Motor neuron (in vitro differentiated cells): ENCODE measurements around the gene TAF1D. TPM values are rescaled to one million over a fixed set of nuclear protein-coding genes. Genes with fewer than 3 reads are reported as not detected.

Experiments used
- ATAC-seq, 8 experiments: fragments of 200-7000 bp; cut with Tn5 transposase; replicated peaks in 6 of 8; 2 replicates each; pipeline ENCODE4 v1.8.0; 2021; ENCODE audit warnings: mild to moderate bottlenecking in 8 of 8, moderate library complexity in 8 of 8
- H3K27ac ChIP-seq, 2 donors: fragments of 250-450 bp; sonication (Bioruptor Pico); 2 replicates each; pipeline ENCODE4 v1.9.0; 2021; ENCODE audit warnings: antibody characterized with exemption in 2 of 2, mild to moderate bottlenecking in 2 of 2, moderate library complexity in 1 of 2
- H3K4me1 ChIP-seq, 2 donors: fragments of 250-450 bp; sonication (Bioruptor Pico); replicated peaks in 1 of 2; 2 replicates each; pipeline ENCODE4 v1.6.1; 2021; ENCODE audit warnings: antibody characterized with exemption in 2 of 2, mild to moderate bottlenecking in 2 of 2, moderate library complexity in 1 of 2
- H3K4me3 ChIP-seq, 5 donors: fragments of 250-450 bp; sonication (Bioruptor Pico); 2 replicates each; pipeline ENCODE4 v1.9.0; 2021; ENCODE audit warnings: antibody characterized with exemption in 5 of 5, mild to moderate bottlenecking in 5 of 5, moderate library complexity in 4 of 5
- whole genome bisulfite sequencing, 10 experiments: fragments of 450-650 bp; shearing (Covaris generic); methylation state at CpG; one replicate each; pipeline ENCODE4 v1.0.0; 2022; 5-methylcytosine and 5-hydroxymethylcytosine counted together
- in situ Hi-C, 9 experiments: fragments of 400-800 bp; cut with MboI; loops; one replicate each; pipeline ENCODE4 v1.15.0; 2021; ENCODE audit warnings: low sequenced_read_pairs in 9 of 9, low pct_unique_long_range_greater_than_20kb in 2 of 9; ENCODE audit not compliant: unreplicated experiment in 9 of 9
- total RNA-seq, 8 experiments: library from RNA; unstranded; fragments of 300-600 nt; gene quantifications; 2 replicates each; pipeline versions ENCODE4 v1.2.3 to v1.2.4, GENCODE V29; 2022

Gene TAF1D
- total RNA-seq, 8 experiments from 2014 or later = 96.5 to 273 (median 145) TPM

DNA sequence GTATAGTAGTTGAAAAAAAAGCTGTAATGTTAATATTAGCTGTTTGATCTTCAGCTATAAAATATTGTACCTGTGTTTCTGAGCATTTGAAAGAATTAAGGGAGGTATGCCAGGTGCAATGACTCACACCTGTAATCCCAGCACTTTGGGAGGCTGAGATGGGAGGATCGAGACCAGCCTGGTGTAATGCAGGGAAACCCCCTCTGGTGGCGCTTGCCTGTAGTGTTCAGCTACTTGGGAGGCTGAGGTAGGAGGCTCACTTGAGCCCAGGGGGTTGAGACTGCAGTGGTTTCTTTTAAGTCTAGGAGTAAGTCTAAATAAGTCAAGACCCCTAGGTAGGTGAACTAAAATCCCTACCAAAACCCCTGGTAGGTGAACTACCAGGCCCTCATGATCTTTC is 37.1 kb downstream of the TAF1D start:
- no peaks in the 10 kb centered on the region for H3K4me1 ChIP-seq
- WGBS, 10 experiments = 89 to 100% (median 97%) methylated on average over 1 to 2 of the region's 2 CpGs; no CpG with 5 or more reads in 6 of the 10 experiments
- no peak for ATAC-seq
- in situ Hi-C loops = no loop called here
- H3K27ac ChIP-seq = no peak overlapping the region
- no peak overlapping the region for H3K4me3 ChIP-seq

DNA sequence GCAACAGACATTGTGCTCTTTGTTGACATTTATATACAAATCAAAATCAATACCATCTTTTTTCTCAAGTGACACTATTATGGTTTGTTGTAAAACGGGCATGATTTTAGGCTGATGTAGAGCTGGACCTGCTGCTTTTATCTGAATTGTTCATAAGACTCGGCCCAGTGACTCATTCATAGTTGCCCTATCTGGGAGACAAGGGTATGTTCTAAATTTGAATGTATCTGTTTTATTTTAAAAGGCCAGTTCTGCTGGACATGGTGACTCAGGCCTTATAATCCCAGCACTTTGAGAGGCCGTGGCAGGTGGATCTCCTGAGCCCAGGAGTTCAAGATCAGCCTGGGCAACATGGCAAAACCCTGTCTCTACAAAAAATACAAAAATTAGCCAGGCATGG is 40.5 kb downstream of the TAF1D start:
- no peak for ATAC-seq
- in situ Hi-C loops = no loop called here
- H3K27ac ChIP-seq = no peak overlapping the region
- H3K4me3 ChIP-seq = no peak overlapping the region
- no peaks in the 10 kb centered on the region for H3K4me1 ChIP-seq
- 67 to 100% (median 94%) methylated on average over 1 to 3 of the region's 3 CpGs; no CpG with 5 or more reads in 2 of the 10 experiments for WGBS, 10 experiments

DNA sequence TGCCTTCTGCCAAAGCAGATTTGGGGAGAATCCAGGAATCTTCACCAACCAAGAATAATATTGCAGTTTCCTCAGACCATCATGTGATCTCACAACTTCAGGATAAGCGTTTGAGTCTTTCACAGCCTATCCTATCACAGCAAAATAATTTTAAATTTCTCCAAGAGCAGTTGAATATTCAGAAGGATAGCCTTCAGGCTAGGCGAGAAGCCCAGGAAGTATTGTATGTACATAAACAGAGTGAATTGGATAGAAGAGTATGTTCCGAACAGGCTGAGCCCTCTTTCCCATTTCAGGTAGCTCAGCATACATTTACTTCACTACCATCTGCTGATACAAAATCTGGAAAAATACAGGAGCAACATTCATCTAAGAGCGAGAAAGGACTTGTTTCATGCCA is 43.7 kb downstream of the TAF1D start:
- in situ Hi-C loops = no loop called here
- no peak overlapping the region for H3K4me3 ChIP-seq
- peak in 3 of 8 experiments; percentile 61 to 92 (median 75) for ATAC-seq
- H3K27ac ChIP-seq = no peak overlapping the region
- 52 to 100% (median 89%) methylated on average over 1 to 4 of the region's 4 CpGs; no CpG with 5 or more reads in 2 of the 10 experiments for WGBS, 10 experiments
- H3K4me1 ChIP-seq = no peaks in the 10 kb centered on the region

DNA sequence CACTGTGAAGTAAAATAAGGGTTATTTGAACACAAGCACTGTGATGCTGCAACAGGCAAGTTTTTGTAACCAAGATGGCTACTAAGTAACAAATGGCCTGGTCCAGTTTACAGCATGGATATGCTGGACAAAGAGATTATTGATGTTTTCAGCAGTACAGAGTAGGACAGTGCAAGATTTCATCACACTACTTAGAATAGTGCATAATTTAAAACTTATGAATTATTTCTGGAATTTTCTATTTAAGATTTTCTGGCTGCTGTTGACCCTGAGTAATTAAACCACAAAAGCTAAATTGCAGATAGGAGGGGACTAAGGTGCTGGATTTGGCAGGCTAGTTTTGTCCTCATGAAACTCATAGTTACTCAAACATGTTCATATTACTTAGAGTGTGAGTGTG is 46.7 kb downstream of the TAF1D start:
- Histone ChIP-seq H3K27ac (no peak overlapping the region), H3K4me1 (no peaks in the 10 kb centered on the region), H3K4me3 (no peak overlapping the region)
- in situ Hi-C loops = no loop called here
- ATAC-seq = peak in 3 of 8 experiments; percentile 21 to 53 (median 50)

DNA sequence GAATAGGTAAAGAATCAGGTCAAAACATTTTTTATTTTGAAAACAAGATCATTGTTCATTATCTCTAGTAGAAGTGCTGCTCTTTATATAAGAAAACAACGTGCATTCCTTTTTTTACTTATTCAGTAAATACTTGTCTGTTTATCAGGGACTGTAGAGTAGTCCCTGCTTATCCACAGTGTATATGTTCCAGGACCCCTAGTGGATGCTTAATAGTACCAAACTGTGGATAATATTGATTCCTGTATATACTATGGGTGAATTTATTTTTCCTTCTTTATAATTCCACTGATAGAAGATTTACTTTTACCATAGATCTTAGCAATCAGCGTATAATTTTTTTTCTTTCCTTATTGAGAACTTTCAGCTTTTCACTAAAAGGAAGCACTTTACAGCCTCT is 47.2 kb downstream of the TAF1D start:
- Histone ChIP-seq H3K27ac (no peak overlapping the region), H3K4me3 (no peak overlapping the region), H3K4me1 (no peaks in the 10 kb centered on the region)
- peak in 1 of 8 experiments; percentile 39 for ATAC-seq
- WGBS, 10 experiments = 83 to 100% (median 96%) methylated on average over 1 to 2 of the region's 2 CpGs
- in situ Hi-C loops = no loop called here

DNA sequence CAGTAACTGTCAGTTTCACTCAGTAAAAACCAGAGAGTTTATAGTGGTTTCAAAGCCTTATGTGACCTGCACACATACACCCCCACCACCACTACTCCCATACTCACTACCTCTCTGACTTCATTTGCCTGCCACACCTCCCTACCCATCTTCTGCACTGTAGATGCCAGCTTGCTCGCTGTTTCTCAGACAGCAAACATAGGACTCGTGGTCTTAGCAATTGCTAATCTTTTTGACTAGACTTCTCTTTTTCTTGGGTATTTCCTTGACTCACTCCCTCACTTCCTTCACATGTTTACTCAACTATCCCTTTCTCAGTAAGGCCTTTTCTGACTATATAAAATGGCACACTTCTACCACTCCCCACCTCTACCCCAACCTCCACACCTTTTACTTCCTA is 52.1 kb downstream of the TAF1D start:
- H3K27ac ChIP-seq = no peak overlapping the region
- H3K4me1 ChIP-seq = no peaks in the 10 kb centered on the region
- H3K4me3 ChIP-seq = no peak overlapping the region
- WGBS, 10 experiments = 60 to 100% (median 80%) methylated on average over 1 to 2 of the region's 2 CpGs; no CpG with 5 or more reads in 4 of the 10 experiments
- in situ Hi-C loops = no loop called here
- no peak for ATAC-seq

DNA sequence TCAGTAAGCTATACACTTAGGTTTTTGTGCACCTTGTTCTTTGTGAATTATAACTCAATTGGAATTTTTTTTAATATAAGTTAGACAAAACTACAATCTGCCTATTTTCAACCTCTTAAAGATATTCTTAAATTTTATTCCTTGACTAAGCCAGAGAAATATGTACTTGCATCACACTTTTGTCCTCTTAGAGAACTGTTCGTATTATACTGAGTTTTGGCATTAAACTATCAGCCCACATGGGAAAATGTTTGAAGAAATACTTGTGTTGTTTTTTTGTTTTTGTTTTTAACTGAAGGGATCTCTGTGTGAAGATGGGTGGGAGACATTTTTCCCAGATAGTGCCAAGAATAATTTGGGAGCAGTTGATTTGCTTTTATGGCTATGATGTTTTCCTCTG is 54.5 kb downstream of the TAF1D start:
- Histone ChIP-seq H3K4me1 (no peaks in the 10 kb centered on the region), H3K27ac (no peak overlapping the region), H3K4me3 (no peak overlapping the region)
- WGBS, 10 experiments = 29 to 100% (median 70%) methylated on average over 1 of the region's 1 CpG; no CpG with 5 or more reads in 1 of the 10 experiments
- in situ Hi-C loops = no loop called here
- ATAC-seq = no peak

DNA sequence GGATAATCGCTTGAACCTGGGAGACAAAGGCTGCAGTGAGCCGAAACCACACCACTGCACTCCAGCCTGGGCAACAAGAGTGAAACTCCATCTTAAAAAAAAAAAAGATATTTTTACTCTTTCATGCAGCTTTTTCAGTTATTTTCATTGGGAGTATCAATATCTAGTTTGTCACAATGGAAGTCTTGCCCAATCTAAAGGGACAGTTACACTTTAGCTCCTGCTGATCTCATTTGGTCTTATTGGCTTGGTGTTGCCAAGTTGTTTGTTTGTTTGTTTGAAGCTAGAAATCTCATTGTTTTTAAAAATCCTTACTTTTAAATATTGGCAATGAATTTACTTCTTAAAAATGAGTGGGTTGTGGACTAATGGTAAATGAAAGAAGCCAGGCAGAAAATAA is 55.1 kb downstream of the TAF1D start:
- in situ Hi-C loops = no loop called here
- whole genome bisulfite sequencing, 10 experiments = 100% methylated on average over 1 to 2 of the region's 2 CpGs; no CpG with 5 or more reads in 4 of the 10 experiments

More for the DNA sequence above, 55.1 kb downstream of the TAF1D start:
- H3K27ac ChIP-seq = no peak overlapping the region
- no peaks in the 10 kb centered on the region for H3K4me1 ChIP-seq
- no peak overlapping the region for H3K4me3 ChIP-seq
- no peak for ATAC-seq

Other genes starting within 250 kb of the TAF1D start
- gene SMCO4, start 198.1 kb downstream of the TAF1D start, total RNA-seq = 10 to 100 TPM in 2 of 8 experiments, 1 to 10 TPM in 6; 1.1 to 19.2 (median 5.8) TPM
- gene CEP295, start 79.8 kb downstream of the TAF1D start, total RNA-seq = 10 to 100 TPM; 11.6 to 26.4 (median 15.7) TPM
- gene C11orf54, start 177 bp upstream of the TAF1D start, total RNA-seq = 10 to 100 TPM; 15.6 to 30.3 (median 21.9) TPM
- 10 to 100 TPM; 23.2 to 50.6 (median 32.2) TPM for gene MED17, start 42.8 kb upstream of the TAF1D start, total RNA-seq
- 1 to 10 TPM in 4 of 8 experiments, under 1 TPM in 4; 0.59 to 2.0 (median 0.90) TPM for gene VSTM5, start 109.1 kb upstream of the TAF1D start, total RNA-seq